ENCODE data around the gene ERCC6.

The ERCC6 gene

GRCh38 chr10:49543604-49544003 is 4.7 kb upstream of the ERCC6 start:
- H3K9me2 ChIP-seq (replicated peaks; ENCODE audit: low read depth, low read length), result no peaks in the 10 kb centered on the region
- H3K79me2 ChIP-seq (ENCODE audit: insufficient read depth, low read length), result no peaks in the 10 kb centered on the region
- H3K9me3 ChIP-seq (ENCODE audit: insufficient read depth, low read depth, low read length), result no peaks in the 10 kb centered on the region
- no peak overlapping the region for H3K9ac ChIP-seq (ENCODE audit: low read depth, low read length, poor library complexity, severe bottlenecking)
- H4K20me1 ChIP-seq (ENCODE audit: insufficient read depth, low read length, poor library complexity, severe bottlenecking), result no peaks in the 10 kb centered on the region
- H3K36me3 ChIP-seq (ENCODE audit: insufficient read depth, low read length), result no peaks in the 10 kb centered on the region
- H3F3A ChIP-seq (ENCODE audit: low read depth), result no peaks in the 10 kb centered on the region
- H3K4me2 ChIP-seq (ENCODE audit: low read depth, low read length, poor library complexity, severe bottlenecking), result no peak overlapping the region
- H3K27me3 ChIP-seq (ENCODE audit: insufficient read depth, low read length, poor library complexity, severe bottlenecking), result peaks cover 6% of the 10 kb centered on the region
- no peak overlapping the region for H3K4me3 ChIP-seq (ENCODE audit: low read length, poor library complexity, severe bottlenecking)
- H3K4me1 ChIP-seq (ENCODE audit: insufficient read depth, low read length, poor library complexity, severe bottlenecking), result peaks cover 7% of the 10 kb centered on the region
- TF ChIP-seq, protein P1, sequence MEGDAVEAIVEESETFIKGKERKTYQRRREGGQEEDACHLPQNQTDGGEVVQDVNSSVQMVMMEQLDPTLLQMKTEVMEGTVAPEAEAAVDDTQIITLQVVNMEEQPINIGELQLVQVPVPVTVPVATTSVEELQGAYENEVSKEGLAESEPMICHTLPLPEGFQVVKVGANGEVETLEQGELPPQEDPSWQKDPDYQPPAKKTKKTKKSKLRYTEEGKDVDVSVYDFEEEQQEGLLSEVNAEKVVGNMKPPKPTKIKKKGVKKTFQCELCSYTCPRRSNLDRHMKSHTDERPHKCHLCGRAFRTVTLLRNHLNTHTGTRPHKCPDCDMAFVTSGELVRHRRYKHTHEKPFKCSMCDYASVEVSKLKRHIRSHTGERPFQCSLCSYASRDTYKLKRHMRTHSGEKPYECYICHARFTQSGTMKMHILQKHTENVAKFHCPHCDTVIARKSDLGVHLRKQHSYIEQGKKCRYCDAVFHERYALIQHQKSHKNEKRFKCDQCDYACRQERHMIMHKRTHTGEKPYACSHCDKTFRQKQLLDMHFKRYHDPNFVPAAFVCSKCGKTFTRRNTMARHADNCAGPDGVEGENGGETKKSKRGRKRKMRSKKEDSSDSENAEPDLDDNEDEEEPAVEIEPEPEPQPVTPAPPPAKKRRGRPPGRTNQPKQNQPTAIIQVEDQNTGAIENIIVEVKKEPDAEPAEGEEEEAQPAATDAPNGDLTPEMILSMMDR (conservative IDR thresholded peaks at IDR 0.05; ENCODE audit: low read length), result no peak
- no peak for TF ChIP-seq EZH2phosphoT487 (IDR thresholded peaks at IDR 0.05; ENCODE audit: borderline replicate concordance)
- no peak overlapping the region for H2AFZ ChIP-seq (ENCODE audit: low read length)

DNA sequence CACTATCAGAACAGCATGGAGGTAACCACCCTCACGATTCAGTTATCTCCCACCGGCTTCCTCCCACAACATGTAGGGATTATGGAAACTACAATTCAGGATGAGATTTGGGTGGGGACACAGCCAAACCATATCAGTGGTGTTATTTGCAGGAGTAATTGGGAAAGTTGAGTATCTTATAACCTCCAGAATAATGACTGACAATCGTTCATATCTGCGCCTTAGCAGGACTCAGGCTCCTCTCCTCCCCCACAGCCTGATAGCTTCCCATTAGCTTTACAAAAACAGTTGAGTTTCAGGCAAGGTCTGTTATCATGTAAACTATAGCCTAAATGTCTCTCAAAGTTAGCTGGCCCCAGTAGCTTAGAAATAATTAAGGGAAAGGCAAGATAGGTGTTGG is 3.4 kb upstream of the ERCC6 start:
- Histone ChIP-seq H4K20me1 (ENCODE audit: insufficient read depth, low read length, poor library complexity, severe bottlenecking) (no peaks in the 10 kb centered on the region), H3K27me3 (ENCODE audit: insufficient read depth, low read length, poor library complexity, severe bottlenecking) (peaks cover 5% of the 10 kb centered on the region), H3K4me2 (ENCODE audit: low read depth, low read length, poor library complexity, severe bottlenecking) (no peak overlapping the region), H3K4me3 (ENCODE audit: low read length, poor library complexity, severe bottlenecking) (no peak overlapping the region), H3K36me3 (ENCODE audit: insufficient read depth, low read length) (no peaks in the 10 kb centered on the region), H3K79me2 (ENCODE audit: insufficient read depth, low read length) (peaks cover 10% of the 10 kb centered on the region; the same call in 1 of the 2 replicates), H3K9ac (ENCODE audit: low read depth, low read length, poor library complexity, severe bottlenecking) (no peak overlapping the region), H3F3A (ENCODE audit: low read depth) (no peaks in the 10 kb centered on the region), H3K4me1 (ENCODE audit: insufficient read depth, low read length, poor library complexity, severe bottlenecking) (peaks cover 19% of the 10 kb centered on the region), H3K9me3 (ENCODE audit: insufficient read depth, low read depth, low read length) (no peaks in the 10 kb centered on the region), H2AFZ (ENCODE audit: low read length) (no peak overlapping the region), H3K9me2 (replicated peaks; ENCODE audit: low read depth, low read length) (no peaks in the 10 kb centered on the region)
- TF ChIP-seq, protein P1 (conservative IDR thresholded peaks at IDR 0.05; ENCODE audit: low read length), result no peak
- TF ChIP-seq EZH2phosphoT487 (IDR thresholded peaks at IDR 0.05; ENCODE audit: borderline replicate concordance), result no peak

GRCh38 chr10:49541762-49542161 is 2.8 kb upstream of the ERCC6 start:
- no peak overlapping the region for H2AFZ ChIP-seq (ENCODE audit: low read length)
- no peak overlapping the region for H3K9ac ChIP-seq (ENCODE audit: low read depth, low read length, poor library complexity, severe bottlenecking)
- H4K20me1 ChIP-seq (ENCODE audit: insufficient read depth, low read length, poor library complexity, severe bottlenecking), result no peaks in the 10 kb centered on the region
- H3F3A ChIP-seq (ENCODE audit: low read depth), result no peaks in the 10 kb centered on the region
- peaks cover 19% of the 10 kb centered on the region for H3K4me1 ChIP-seq (ENCODE audit: insufficient read depth, low read length, poor library complexity, severe bottlenecking)
- no peaks in the 10 kb centered on the region for H3K36me3 ChIP-seq (ENCODE audit: insufficient read depth, low read length)
- peaks cover 5% of the 10 kb centered on the region for H3K27me3 ChIP-seq (ENCODE audit: insufficient read depth, low read length, poor library complexity, severe bottlenecking)
- no peaks in the 10 kb centered on the region for H3K9me3 ChIP-seq (ENCODE audit: insufficient read depth, low read depth, low read length)
- no peak overlapping the region for H3K4me3 ChIP-seq (ENCODE audit: low read length, poor library complexity, severe bottlenecking)
- TF ChIP-seq EZH2phosphoT487 (IDR thresholded peaks at IDR 0.05; ENCODE audit: borderline replicate concordance), result no peak
- TF ChIP-seq, protein P1 (conservative IDR thresholded peaks at IDR 0.05; ENCODE audit: low read length), result no peak
- no peaks in the 10 kb centered on the region for H3K9me2 ChIP-seq (replicated peaks; ENCODE audit: low read depth, low read length)
- H3K79me2 ChIP-seq (ENCODE audit: insufficient read depth, low read length), result peaks cover 10% of the 10 kb centered on the region; the same call in 1 of the 2 replicates
- no peak overlapping the region for H3K4me2 ChIP-seq (ENCODE audit: low read depth, low read length, poor library complexity, severe bottlenecking)
